Spleen (tissue), 7 donors: ENCODE data around the gene TMEM119.

Experiments
- POLR2AphosphoS5 ChIP-seq, 3 donors: sonication (generic); formaldehyde crosslinking; IDR thresholded peaks; one replicate each; pipeline ENCODE4 v1.5.1; 2017; ENCODE audit warnings: antibody characterized with exemption in 3 of 3
- TF ChIP-seq, protein P1 (sequence below), 11 experiments: fragments of 200-600 bp in 7 of 11; fragments of 450-650 bp in 4 of 11; sonication (generic) in 4 of 11; IDR thresholded peaks in 8 of 11; conservative IDR thresholded peaks in 3 of 11; 1 replicate in 7 of 11; 2 replicates in 4 of 11; pipeline versions ENCODE4 v1.4.0 to v1.8.0; 2016 to 2021; ENCODE audit warnings: antibody characterized with exemption in 11 of 11, inconsistent platforms in 4 of 11, mild to moderate bottlenecking in 1 of 11
- donor health status: DM: no; HTN: no; CAD: no; lungs with moderate emphysema.
- donor health status: DM: no; HTN: no; CAD: no.
- donor health status: DM: no; HTN: no; CAD: no.

DNA sequence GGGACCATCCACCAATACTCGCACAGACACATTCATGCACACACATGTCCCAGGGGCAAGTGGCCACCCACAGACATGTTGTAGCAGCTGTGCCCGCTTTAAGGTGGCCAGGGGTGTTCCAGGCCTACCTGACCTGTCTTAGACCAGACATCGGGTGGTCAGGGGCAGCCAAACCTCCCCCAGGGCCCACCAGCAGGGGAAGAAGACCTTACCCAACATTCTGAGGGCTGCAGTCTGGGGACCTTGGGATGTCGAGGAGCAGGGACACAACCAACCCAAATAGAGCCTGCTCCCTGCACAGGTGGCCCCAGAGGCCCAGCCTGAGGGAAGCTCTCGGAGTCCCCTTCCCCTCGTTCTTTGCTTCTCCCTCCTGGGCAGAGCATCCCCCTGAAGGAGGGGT, 1.7 kb upstream of the TMEM119 start:
- TF ChIP-seq, protein P1, sequence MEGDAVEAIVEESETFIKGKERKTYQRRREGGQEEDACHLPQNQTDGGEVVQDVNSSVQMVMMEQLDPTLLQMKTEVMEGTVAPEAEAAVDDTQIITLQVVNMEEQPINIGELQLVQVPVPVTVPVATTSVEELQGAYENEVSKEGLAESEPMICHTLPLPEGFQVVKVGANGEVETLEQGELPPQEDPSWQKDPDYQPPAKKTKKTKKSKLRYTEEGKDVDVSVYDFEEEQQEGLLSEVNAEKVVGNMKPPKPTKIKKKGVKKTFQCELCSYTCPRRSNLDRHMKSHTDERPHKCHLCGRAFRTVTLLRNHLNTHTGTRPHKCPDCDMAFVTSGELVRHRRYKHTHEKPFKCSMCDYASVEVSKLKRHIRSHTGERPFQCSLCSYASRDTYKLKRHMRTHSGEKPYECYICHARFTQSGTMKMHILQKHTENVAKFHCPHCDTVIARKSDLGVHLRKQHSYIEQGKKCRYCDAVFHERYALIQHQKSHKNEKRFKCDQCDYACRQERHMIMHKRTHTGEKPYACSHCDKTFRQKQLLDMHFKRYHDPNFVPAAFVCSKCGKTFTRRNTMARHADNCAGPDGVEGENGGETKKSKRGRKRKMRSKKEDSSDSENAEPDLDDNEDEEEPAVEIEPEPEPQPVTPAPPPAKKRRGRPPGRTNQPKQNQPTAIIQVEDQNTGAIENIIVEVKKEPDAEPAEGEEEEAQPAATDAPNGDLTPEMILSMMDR (IDR thresholded peaks at IDR 0.05 in 8 of 11, conservative IDR thresholded peaks at IDR 0.05 in 3 of 11), result no peak
- no peak for TF ChIP-seq POLR2AphosphoS5 (IDR thresholded peaks at IDR 0.05)
